Type B pancreatic cell (in vitro differentiated cells): ENCODE results near the gene ISY1. TPM values are rescaled to one million over a fixed set of nuclear protein-coding genes. Genes with fewer than 3 reads are reported as not detected.

Experiments
- DNase-seq: peaks from one replicate; pipeline ENCODE4 v3.0.0; 2021; ENCODE audit warnings: mixed read lengths; ENCODE audit not compliant: unreplicated experiment; ENCODE audit errors: extremely low spot score
- H3K27ac Mint-ChIP-seq: 2 replicates; pipeline ENCODE4 v1.8.0; 2021; ENCODE audit warnings: mild to moderate bottlenecking, mixed read lengths
- H3K27me3 Mint-ChIP-seq: 2 replicates; pipeline ENCODE4 v1.8.0; 2021; ENCODE audit warnings: mixed read lengths
- H3K36me3 Mint-ChIP-seq: 2 replicates; pipeline ENCODE4 v1.8.0; 2021; ENCODE audit warnings: mixed read lengths
- H3K4me1 Mint-ChIP-seq: one replicate; pipeline ENCODE4 v1.8.0; 2021; ENCODE audit warnings: mixed read lengths; ENCODE audit not compliant: unreplicated experiment
- H3K4me3 Mint-ChIP-seq: 2 replicates; pipeline ENCODE4 v1.8.0; 2021; ENCODE audit warnings: mild to moderate bottlenecking, mixed read lengths
- H3K9me3 Mint-ChIP-seq: 2 replicates; pipeline ENCODE4 v1.8.0; 2021; ENCODE audit warnings: mixed read lengths
- total RNA-seq: library from RNA; stranded (reverse); gene quantifications from 2 replicates; pipeline ENCODE4 v1.2.1, GENCODE V29; 2021; ENCODE audit warnings: low replicate concordance
- TF ChIP-seq, protein P1 (sequence below): fragments of 200-600 bp; sonication (generic); conservative IDR thresholded peaks from 2 replicates; pipeline ENCODE4 v1.5.0; 2021; ENCODE audit warnings: antibody characterized with exemption, mild to moderate bottlenecking

Gene ISY1
- total RNA-seq, 1 donor from 2014 or later: 33.2 TPM

DNA sequence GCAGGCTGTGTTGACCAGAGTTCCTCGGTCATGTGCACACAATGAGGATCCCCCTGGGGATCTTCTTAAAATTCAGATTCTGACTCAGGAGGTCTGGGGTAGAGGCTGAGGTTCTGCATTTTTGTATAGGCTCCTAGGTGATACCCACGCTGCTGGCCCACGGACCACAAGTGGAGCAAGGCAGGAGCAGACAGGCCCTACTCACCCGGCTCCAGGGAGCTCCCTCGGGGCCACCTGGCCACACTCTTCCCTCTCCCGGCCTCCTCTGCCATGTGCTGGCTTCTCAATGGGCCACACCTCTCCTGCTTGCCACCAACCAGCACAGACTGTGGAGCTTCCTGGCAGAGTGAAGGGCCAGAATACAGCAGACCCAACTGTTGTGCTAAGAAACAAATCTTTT, 76.4 kb downstream of the ISY1 start:
- Mint-ChIP-seq H3K4me3 (no peak overlapping the region), H3K27ac (no peak overlapping the region), H3K4me1 (no peaks in the 10 kb centered on the region), H3K27me3 (no peaks in the 10 kb centered on the region), H3K9me3 (no peaks in the 10 kb centered on the region), H3K36me3 (no peaks in the 10 kb centered on the region)
- DNase-seq: no peak
- TF ChIP-seq, protein P1, sequence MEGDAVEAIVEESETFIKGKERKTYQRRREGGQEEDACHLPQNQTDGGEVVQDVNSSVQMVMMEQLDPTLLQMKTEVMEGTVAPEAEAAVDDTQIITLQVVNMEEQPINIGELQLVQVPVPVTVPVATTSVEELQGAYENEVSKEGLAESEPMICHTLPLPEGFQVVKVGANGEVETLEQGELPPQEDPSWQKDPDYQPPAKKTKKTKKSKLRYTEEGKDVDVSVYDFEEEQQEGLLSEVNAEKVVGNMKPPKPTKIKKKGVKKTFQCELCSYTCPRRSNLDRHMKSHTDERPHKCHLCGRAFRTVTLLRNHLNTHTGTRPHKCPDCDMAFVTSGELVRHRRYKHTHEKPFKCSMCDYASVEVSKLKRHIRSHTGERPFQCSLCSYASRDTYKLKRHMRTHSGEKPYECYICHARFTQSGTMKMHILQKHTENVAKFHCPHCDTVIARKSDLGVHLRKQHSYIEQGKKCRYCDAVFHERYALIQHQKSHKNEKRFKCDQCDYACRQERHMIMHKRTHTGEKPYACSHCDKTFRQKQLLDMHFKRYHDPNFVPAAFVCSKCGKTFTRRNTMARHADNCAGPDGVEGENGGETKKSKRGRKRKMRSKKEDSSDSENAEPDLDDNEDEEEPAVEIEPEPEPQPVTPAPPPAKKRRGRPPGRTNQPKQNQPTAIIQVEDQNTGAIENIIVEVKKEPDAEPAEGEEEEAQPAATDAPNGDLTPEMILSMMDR: no peak

DNA sequence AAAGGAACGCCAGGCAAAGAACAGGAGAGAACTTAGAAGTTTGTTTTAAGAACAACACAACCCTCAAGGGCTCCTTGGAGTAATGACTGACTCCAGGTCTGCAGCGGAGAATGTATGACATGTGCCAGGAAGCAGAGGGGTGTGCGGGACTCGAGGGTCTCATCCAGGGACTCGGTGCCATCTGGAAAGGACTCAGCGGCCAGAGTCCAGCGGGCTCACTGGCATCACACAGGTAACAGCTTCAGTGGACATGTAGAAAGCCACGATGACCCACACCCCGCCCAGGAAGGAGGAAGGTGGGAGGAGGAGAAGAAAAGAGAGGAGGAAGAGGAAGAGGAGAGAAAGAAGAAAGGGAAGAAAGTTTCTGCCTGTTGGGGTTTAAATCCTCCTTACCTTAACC, 78.8 kb downstream of the ISY1 start:
- DNase-seq: no peak
- H3K27me3 Mint-ChIP-seq: no peaks in the 10 kb centered on the region
- no peak overlapping the region for H3K4me3 Mint-ChIP-seq
- no peak overlapping the region for H3K27ac Mint-ChIP-seq
- TF ChIP-seq, protein P1: no peak
- no peaks in the 10 kb centered on the region for H3K36me3 Mint-ChIP-seq
- H3K9me3 Mint-ChIP-seq: no peaks in the 10 kb centered on the region
- no peaks in the 10 kb centered on the region for H3K4me1 Mint-ChIP-seq

DNA sequence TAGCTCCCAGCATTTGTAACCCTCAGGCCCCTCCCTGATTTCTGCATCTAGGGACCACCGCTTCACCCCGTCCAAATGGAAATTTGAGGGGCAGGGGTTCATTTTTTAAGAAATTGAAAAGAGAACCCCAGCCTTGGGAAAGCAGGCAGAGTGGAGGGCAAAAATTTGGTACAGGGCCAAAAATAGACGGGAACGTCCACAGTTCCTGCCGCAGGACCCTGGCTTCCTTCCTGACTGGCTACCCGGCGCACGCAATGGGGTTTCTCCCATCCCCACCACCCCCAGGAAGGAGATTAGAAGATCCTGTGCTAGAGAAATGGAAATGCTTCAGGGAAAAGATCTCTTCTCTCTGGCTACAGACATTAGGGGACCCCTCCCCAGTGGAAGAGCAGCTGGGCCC, 79.4 kb downstream of the ISY1 start:
- H3K9me3 Mint-ChIP-seq: no peaks in the 10 kb centered on the region
- DNase-seq: no peak
- H3K4me3 Mint-ChIP-seq: no peak overlapping the region
- H3K27ac Mint-ChIP-seq: no peak overlapping the region
- H3K36me3 Mint-ChIP-seq: no peaks in the 10 kb centered on the region
- H3K27me3 Mint-ChIP-seq: no peaks in the 10 kb centered on the region
- TF ChIP-seq, protein P1: no peak
- H3K4me1 Mint-ChIP-seq: no peaks in the 10 kb centered on the region

DNA sequence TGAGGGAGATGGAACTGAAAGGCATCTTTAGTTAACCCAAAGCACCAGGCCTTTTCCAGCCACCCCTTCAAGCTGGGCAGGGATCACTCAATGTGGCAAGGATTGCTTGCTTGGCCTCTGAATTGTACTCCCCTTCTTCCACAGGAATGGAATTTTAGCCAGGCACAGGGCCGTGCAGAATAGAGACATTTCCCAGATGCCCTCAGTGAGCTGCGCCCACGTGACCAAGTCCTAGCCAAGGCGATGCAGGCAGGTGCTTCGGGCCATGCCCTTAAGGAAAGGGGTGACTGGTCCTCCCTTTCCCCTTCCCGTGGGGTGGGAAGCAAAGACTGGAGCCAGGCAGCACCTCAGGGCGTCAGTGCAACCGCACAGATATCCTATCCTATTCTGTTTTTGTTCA, 82.4 kb downstream of the ISY1 start:
- Mint-ChIP-seq H3K36me3 (no peaks in the 10 kb centered on the region), H3K27me3 (no peaks in the 10 kb centered on the region), H3K4me1 (no peaks in the 10 kb centered on the region), H3K4me3 (no peak overlapping the region), H3K27ac (no peak overlapping the region), H3K9me3 (no peaks in the 10 kb centered on the region)
- no peak for DNase-seq
- TF ChIP-seq, protein P1: no peak

Other genes starting within 250 kb of the ISY1 start
- 4.4 and 4.5 TPM in 2 replicates for gene CFAP92, start 167.0 kb downstream of the ISY1 start, total RNA-seq
- gene EFCC1, start 159.8 kb downstream of the ISY1 start, total RNA-seq: 0.29 and 2.2 TPM in 2 replicates
- not detected in 2 replicates for gene GP9, start 100.3 kb downstream of the ISY1 start, total RNA-seq
- 16.2 and 21.1 TPM in 2 replicates for gene RAB43, start 39.3 kb downstream of the ISY1 start, total RNA-seq
- gene CNBP, start 22.8 kb upstream of the ISY1 start, total RNA-seq: 238 and 260 TPM in 2 replicates
- 169 and 262 TPM in 2 replicates for gene COPG1, start 88.5 kb upstream of the ISY1 start, total RNA-seq
- gene HMCES, start 117.8 kb upstream of the ISY1 start, total RNA-seq: 33.2 and 34.9 TPM in 2 replicates